SK-N-SH treated with all-trans-retinoic acid at 6 μM for 48 hours (cell line): ENCODE results near the gene ARL4D.

ENCODE experiments used
- CSDC2 ChIP-seq: fragments of 250-450 bp; sonication (Bioruptor Pico); IDR thresholded peaks from 2 replicates; pipeline ENCODE4 v1.5.0; 2020; ENCODE audit warnings: mild to moderate bottlenecking, moderate library complexity
- TOX ChIP-seq: fragments of 250-450 bp; sonication (Bioruptor Pico); IDR thresholded peaks from 2 replicates; pipeline ENCODE4 v1.8.0; 2021; ENCODE audit warnings: mild to moderate bottlenecking, moderate library complexity, borderline replicate concordance
- ZFP3 ChIP-seq: fragments of 250-450 bp; sonication (Bioruptor Pico); IDR thresholded peaks from 2 replicates; pipeline ENCODE4 v1.5.0; 2020; ENCODE audit warnings: mild to moderate bottlenecking, moderate library complexity
- ZFP30 ChIP-seq: fragments of 450-650 bp; formaldehyde crosslinking; IDR thresholded peaks from 2 replicates; pipeline ENCODE4 v1.5.0; 2022; ENCODE audit warnings: mild to moderate bottlenecking, moderate library complexity
- TF ChIP-seq, protein P1 (sequence below): fragments of 250-450 bp; sonication (Bioruptor Pico); IDR thresholded peaks from 2 replicates; pipeline ENCODE4 v1.8.0; 2021; ENCODE audit warnings: low read depth, mild to moderate bottlenecking, moderate library complexity, borderline replicate concordance
- TF ChIP-seq, protein P2 (sequence below): fragments of 250-450 bp; sonication (Bioruptor Pico); IDR thresholded peaks from 2 replicates; pipeline ENCODE4 v1.8.0; 2020; ENCODE audit warnings: mild to moderate bottlenecking, moderate library complexity, borderline replicate concordance

DNA sequence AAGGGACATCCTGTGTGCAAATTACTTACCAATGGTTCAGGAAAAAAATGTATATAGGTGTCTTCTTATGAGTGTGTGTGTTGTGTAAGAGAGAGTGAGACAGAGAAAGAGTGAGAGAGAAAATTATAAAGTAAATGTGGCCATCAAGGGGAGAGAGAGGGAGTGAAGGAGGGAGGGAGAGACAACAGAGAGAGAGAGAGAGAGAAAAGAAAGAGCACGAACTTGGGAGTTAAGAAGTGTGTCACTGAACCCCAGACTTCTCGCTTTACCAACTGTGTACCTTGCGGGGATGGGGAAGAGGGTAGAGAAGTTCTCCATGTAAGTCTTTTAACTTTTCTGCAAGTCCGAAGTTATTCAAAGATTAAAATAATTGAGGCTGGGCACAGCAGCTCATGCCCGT lies 28.8 kb upstream of the ARL4D start:
- no peak for TF ChIP-seq ZFP30 (CRISPR knock-in tag)
- TF ChIP-seq CSDC2 (CRISPR knock-in tag): no peak
- TF ChIP-seq, protein P1, sequence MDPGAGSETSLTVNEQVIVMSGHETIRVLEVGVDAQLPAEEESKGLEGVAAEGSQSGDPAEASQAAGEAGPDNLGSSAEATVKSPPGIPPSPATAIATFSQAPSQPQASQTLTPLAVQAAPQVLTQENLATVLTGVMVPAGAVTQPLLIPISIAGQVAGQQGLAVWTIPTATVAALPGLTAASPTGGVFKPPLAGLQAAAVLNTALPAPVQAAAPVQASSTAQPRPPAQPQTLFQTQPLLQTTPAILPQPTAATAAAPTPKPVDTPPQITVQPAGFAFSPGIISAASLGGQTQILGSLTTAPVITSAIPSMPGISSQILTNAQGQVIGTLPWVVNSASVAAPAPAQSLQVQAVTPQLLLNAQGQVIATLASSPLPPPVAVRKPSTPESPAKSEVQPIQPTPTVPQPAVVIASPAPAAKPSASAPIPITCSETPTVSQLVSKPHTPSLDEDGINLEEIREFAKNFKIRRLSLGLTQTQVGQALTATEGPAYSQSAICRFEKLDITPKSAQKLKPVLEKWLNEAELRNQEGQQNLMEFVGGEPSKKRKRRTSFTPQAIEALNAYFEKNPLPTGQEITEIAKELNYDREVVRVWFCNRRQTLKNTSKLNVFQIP: no peak
- TF ChIP-seq TOX (CRISPR knock-in tag): no peak
- TF ChIP-seq, protein P2, sequence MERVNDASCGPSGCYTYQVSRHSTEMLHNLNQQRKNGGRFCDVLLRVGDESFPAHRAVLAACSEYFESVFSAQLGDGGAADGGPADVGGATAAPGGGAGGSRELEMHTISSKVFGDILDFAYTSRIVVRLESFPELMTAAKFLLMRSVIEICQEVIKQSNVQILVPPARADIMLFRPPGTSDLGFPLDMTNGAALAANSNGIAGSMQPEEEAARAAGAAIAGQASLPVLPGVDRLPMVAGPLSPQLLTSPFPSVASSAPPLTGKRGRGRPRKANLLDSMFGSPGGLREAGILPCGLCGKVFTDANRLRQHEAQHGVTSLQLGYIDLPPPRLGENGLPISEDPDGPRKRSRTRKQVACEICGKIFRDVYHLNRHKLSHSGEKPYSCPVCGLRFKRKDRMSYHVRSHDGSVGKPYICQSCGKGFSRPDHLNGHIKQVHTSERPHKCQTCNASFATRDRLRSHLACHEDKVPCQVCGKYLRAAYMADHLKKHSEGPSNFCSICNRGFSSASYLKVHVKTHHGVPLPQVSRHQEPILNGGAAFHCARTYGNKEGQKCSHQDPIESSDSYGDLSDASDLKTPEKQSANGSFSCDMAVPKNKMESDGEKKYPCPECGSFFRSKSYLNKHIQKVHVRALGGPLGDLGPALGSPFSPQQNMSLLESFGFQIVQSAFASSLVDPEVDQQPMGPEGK (CRISPR knock-in tag): no peak
- no peak for TF ChIP-seq ZFP3
